HG02852 (cell line): ENCODE data around the gene USP7.
"Not testable (repeated sequence)": the region's sequence is repeated elsewhere in the genome, so short reads cannot be mapped to it uniquely, and the experiment has no call there.

Source experiments
- ATAC-seq: cut with Tn5 transposase; IDR thresholded peaks from one replicate; pipeline ENCODE4 v1.9.1; 2021; ENCODE audit warnings: mild to moderate bottlenecking, moderate library complexity; ENCODE audit not compliant: unreplicated experiment

Gene USP7

DNA sequence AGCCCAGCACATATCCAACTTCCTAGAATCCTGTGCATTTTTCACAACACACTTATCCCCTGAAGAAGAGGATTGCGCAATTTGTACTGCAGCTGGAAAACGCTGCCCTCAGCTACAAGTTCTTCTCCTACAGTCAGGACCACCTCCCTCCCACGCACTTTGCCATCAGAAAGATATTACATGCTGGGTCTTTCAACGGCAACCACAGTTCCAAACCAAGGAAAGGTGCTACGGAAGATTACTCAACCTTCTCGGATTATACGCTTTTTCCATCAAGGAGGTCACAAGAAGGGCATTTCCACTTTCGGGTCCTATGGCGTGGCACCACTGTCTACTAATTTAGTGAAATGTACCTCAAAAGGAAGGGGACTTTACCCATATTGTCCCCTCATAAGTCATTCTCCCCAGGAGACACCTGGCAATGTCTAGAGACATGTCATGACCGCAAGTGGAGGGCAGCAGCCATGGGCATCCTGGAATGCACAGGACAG, 35.2 kb downstream of the USP7 start:
- ATAC-seq: no peak

DNA sequence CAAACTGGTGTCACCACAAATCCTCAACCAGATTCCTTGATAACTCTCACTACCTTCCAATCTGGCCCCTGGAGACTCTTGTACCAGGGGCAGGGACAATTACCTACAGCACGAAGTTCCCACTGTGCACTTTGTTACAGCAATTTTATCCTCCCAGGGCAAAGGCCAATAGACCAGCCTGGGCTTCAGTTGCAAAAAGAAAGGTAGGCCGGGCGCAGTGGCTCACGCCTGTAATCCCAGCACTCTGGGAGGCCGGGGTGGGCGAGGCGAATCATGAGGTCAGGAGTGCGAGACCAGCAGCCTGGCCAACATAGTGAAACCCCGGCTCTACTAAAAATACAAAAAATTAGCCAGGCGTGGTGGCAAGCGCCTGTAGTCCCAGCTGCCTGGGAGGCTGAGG, 36.9 kb downstream of the USP7 start:
- ATAC-seq: no peak

DNA sequence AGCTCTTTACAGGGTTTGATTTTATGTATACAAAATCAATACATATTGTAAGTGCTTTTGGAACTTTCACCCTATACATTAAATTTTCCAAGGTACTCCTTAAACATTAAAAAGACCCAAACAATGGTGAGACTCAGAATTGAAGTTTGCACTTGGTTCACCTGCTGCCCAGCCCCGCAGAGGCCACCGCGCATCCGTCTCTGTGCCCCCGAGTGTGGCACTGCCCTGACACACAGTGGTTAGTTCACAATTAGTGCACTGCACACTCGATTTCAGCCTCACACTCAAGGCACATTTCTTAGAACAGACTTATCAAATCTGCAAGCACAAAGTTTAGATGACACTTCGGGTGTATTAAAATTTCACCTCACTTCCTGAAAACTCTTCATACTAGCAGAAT, 38.3 kb downstream of the USP7 start:
- no peak for ATAC-seq

DNA sequence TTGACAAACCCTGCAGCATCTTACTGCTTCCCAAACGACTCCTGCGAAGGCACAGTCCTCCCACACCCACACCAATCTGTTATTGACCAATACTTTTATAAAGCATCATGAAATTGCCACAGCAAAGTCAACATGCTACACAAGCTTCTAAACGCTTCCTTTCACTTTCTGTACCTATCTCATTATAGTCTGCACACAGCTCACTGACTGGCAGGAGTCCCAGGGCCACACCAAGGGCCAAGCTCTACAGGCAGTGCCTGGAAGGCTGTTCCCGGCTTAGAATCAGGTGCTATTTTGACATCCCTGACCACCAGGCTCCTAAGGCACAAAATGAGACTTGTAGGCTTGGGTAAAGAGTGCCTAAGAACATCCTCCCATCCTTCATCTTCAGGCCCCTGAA, 39.5 kb downstream of the USP7 start:
- no peak for ATAC-seq

DNA sequence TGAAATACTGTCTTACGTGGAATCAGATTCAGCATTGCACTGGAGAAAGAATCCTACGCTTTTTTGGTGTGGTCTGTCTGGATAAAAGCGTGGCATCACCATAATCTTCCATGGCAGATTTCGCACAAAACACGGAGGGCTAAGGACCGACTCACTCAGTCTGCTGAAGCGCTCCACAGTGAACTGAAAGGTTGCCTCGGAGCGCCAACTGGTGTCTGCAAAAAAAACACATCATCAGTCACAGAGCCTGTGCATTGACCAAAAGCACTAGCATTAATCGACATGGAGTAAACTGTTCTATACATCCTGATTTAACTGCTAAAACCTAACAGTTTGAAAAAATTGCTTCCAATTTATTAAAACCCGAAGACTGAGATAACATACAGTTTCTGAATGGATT, 40.5 kb downstream of the USP7 start:
- no peak for ATAC-seq

DNA sequence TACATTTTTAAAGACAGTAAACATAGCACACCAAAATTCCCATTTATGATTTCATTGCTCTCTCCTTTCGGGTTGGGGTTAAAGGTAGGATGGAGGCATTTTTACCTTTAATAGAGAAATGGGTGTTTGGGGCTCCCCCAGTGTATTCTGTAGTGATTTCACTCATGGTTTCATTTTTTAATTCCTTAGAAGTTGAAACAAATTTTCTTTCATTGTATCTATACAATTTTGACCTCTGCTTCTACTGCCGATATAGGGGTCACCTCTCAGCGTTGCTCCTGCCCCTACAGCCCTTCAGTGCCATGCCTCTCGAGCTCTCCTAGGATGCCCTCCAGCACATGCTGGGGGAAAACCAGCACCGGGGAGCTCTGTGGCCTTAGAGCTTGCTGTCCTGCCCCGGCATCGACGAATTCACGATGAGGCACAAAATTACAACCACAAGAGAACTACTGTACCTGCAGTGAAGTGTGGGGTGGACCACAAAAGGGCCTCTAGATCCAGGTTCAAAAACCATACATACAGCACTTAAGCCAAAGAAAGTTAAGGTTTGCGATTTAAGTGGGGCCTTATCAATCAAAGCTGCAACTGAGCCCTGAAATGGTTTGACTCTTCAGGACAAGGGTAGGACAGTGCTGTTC, 42.2 kb downstream of the USP7 start:
- ATAC-seq: no peak

DNA sequence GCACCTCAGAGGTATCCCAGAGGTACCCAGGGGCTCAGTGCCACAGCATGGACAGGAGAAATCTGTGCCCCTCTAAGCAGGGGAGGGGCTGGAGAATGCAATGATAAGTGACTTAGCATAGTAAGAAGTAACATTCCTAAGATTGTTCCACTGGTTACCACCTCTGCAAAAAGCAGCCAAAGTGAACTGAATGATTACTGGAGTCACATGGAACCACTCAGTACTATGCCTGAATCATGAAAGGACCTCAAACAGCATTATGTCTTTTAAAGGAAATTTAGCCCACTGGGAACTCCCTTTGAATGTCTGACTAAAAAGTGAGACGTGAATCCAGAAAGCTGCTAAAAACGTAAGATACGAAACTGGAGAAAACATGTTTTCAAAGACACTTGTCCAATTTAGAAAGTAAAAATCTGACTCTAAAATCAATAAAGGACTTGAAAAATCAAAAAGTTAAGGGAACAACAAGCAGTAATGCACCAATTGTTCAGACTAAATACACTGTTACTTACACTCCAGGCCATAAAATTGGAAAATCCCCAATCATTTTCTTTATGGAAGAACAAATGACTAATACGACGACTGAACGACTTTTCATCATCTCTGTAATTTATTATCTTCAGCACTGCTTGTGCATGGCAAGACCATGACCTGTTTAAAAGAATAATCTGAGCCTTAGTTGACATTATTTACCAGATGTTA, 42.9 kb downstream of the USP7 start:
- no peak for ATAC-seq

DNA sequence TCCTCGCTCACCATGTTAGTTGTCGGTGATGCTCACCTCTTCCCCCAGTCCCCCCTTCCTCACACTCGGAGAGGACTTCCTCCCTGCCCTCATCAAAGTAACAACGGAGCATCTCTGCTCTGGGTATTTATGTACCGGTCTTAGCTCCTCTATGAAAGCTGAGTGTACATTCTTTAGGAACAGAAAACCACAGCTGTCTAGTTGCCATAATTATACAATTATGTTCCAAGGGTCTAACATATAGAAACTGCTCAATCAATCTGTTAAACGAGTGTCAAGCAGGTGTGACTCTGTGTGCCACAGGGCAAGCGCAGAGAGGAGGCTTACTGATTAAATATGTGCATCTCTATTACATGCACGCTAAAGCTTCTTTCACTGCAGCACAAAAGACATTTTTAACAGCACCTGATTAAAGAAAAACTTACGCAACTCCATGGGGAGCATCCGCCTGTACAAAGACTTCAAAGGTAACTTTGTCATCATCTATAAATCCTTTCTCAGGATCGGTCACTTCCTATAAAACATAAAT, 43.7 kb downstream of the USP7 start:
- no peak for ATAC-seq

DNA sequence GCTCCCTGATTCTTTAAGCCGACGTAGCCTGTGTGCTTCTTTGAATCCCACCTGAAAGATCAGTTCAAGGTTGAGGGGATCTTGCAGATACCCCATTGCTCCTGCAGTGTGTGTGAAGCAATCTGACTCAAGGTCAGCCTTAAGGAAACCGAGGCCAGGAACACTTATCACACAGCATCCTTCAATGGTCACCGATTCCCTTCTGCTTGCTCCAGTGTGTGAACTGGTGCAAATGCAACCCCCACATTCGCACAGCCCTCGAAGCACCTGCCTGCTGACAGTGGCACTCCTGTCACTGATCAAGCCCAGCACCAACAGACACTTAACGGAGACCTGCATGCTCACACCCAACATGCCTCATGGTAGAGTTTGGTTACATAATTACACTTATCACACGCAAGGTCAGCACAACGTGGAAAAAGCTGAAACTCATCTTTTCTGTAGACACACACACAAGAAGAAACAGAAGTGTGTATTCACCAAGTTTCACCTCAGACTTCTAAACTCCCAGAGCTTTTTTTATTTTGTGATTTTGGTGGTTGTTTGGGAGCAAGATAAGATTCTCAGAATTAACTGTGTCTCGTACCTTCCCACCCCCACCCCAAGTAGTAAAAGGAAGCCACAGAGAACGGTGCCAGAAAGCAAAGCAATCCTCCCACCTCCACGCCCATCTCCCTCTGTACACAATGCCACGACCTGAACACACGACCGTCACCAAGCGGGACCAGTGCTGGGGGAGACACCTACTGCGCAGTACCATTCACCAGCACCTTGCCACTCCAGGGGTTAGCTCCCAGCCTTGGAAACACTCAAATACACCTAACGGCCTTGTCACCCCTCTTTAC, 44.4 kb downstream of the USP7 start:
- ATAC-seq: no peak

DNA sequence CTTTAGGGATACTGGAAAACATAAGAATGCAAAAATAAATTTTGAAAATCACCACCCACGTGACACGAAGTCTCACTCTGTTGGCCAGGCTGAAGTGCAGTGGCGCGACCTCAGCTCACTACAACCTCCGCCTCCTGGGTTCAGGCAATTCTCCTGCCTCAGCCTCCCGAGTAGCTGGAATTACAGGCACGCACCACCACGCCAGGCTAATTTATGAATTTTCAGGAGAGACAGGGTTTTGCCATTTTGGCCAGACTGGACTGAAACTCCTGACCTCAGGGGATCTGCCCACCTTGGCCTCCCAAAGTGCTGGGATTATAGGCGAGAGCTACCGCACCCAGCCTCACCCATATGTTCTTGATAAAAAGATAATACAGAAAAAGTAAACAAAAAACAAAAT, 46.4 kb downstream of the USP7 start:
- ATAC-seq: not testable (repeated sequence)

DNA sequence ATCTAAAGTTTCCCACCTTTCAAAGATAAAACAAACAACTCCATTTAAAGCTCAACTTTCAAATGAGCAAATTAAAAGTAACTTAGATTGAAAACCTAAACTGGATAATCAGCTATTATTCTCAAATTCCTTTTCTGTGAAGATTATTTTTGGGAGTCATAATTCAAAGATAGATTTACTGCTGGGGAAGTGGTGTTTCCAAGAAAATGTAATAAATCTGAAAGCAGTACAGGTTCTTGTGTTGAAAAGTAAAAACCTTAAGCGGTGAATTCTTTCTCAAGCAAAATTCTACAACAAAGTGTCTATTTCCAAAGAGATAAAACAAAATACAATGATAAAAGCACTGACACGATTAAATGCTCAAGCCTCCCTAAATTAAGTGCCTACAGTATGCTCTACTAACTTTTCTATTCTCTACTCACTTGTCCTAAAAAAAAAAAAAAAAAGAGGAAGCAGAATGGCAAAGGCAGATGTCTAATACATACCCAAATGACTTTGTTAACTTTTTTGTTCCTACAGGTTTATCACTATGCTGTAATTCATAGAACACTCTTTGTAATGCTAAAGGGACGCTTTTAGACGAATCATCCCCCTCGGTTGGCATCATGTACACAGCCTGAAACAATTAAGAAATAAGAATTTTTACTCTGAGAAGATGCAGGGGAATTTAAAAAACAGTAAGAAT, 47.0 kb downstream of the USP7 start:
- ATAC-seq: no peak

DNA sequence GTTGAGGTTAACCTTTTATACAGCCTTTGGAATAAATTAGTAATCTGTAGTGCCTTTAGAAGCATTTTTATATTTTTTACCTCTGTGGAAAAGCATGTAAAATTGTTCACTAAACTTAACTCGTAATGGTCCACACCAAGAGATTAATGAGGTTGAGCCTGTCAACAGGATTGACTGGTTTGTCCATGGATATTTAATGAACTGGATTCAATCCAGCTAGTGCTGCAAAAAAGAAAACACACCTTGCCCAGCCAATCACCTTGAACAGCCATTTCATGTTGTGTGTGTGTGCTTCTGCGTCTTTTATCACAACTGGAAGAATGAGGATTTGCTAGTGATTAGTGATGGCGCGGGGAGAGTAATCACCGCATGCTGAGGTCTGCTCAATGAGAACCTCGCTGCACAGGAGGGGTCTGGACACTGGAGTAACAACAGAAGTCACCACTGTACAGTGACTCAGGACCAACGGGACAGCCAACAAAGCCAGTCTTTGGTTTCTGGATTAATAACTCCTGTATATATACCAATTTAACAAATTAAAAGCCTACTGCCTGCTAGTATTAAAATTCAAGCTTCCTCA, 47.9 kb downstream of the USP7 start:
- ATAC-seq: no peak

DNA sequence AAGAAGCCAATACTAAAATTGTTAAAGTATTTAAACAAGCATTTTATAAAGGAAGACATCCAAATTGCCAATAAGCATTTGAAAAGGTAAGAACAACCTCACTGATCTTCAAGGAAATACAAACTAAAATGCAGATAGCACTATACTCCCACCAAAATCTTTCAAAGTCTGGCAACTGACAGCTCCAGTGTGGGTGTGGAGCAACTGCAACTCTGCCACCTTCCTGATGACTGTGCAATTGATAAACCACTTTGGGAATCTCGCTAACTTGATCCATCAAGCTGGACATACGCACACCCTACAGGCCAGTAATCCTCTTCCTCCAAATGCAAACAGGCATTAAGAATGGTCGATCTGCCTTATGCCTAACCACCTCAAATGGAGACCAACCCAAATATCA, 49.6 kb downstream of the USP7 start:
- no peak for ATAC-seq

DNA sequence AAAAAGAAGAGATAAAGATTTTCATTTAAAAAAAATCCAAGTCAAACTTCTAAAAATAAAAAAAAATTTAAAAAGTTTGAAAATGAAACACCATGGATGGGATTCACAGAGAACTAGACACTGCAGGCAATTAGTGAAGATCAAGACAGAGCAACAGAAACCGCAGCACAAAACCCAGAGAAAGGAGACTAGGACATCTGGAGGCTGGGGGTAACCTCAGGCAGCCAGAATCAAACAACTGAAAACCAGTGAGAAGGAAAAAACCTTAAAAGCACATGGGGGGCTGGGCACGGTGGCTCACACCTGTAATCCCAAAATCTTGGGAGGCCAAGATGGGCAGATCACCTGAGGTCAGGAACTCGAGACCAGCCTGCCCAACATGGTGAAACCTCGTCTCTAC, 50.9 kb downstream of the USP7 start:
- no peak for ATAC-seq

DNA sequence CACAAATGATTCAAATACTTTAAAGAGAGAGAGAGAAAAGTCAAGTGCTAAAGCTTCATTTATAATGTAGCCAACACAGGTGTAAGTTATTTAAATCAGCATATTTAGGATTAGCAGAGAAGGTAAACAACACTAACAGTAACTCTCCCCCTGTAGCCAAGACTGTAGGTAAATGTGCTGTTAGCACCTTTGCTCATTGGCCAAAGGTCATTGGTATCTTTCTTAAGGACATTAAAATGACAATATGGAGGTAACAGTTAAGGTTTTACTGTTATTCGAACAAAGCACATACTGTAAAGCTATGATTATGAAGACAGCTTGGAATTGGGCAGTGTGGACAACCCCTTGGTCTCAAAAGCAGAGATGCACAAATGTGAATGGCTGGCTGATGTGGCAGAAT, 52.9 kb downstream of the USP7 start:
- no peak for ATAC-seq

DNA sequence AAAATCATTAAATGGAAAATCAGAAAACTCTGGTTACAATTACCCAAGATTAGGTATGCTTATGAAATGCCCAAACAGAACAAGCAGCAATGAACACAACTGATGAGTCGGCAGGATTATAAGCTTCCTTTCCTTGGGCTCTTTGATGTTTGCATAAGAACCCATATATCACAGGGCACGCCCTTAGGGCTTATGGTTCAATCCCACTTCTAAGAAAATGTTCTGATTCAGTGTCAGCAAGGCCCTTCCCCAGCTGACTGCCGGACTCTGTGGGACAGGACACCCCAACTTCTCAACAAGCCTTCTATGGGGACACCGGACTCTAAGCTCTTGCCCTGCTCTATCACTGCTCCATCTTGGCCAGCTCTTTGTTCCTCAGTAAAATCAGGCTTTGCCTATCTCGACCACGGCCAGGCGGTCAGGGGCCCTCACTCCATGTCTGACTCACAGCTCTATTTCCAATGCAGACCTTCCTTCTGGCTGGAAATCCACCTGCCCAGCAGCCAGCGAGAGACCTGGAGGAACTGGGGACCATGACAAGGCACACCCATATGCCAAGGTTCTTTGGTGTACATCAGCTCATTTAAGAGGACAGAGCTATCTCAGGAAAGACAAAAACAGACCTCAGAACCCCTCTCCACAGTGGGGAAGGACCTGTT, 54.8 kb downstream of the USP7 start:
- no peak for ATAC-seq

DNA sequence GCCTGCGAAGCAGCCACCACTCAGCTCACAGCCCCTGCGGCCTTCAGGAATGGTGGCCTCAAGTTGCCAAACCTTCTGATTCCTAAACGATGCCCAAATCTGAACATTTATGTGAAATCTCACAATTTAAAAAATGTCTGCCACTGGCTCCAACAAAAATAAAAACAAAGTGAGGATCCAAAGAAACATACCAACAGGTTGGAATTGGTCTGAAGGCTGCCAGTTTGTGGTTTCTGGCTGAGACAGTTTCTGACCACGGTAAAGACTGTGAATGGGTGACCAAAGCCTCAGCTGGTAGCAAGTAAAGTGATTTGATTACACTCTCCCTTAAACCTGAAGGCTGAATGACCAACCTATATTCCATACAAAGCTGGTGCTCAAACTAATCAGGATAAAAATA, 56.6 kb downstream of the USP7 start:
- ATAC-seq: no peak

DNA sequence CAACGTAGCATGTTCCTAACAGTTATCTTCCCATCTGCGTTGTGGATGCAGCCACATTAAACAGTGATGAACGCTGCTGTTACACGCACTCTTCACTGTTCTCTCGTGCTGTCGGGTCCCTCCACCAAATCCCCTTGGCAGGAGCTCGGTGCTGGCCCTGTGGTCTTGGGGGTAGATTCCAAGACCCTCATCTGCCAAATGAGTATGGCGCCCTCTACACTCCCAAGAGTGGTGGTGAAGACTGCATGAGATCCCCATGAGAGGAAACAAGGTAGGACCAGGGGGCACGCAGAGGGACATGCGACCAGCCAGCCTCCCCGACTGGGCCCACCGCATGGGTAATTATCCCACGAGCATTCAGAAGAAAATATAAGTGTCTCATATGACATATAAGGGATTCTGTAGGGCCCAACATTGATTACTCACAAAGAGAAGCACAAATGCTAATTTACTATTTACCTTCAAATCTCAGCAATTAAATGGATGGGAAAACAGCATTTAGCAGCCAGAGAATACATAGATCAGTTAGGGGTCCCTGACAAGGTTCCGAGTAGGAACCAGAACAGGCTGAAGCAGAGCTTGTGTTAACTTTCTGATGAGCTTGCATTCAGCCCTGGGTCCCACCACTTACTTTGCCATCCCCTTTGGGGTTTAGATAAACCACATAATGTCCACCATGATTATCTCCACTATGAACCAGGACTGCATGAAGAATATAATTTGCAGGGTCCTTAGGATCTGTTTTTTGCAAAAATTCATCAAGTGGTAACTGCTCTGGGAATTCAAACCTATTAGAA, 57.7 kb downstream of the USP7 start:
- ATAC-seq: no peak

DNA sequence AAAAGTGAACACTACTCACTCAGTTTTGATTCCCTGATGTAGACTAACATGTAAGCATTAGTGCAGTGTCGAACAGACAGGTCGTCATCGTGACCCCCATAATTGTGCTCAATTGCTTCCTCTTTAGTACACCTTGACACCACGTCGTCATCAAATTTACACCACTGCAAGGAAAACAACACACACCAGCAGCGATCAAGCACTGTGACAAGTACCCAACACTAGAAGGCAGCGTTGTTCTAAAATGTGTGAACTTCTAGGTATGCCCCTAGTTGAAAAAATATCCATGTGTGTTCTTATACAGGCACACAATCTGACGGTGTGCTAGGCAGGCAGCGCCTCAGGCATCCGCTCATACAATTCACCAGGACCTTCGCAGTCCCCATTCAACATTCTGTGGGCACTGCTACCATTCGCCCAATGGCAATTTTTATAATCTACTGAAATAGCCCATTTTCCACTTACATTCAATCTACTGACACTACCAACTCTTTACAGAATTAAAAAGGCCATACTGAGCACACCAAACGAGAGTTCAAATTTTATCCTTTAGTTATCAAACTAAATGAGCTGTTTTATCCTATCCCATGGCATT, 58.4 kb downstream of the USP7 start:
- ATAC-seq: no peak
